ENCODE results near the gene TBRG1.

Gene TBRG1

GRCh38 chr11:124667601-124668000, 44.9 kb downstream of the TBRG1 start:
- no peak for DNase-seq (ENCODE audit: insufficient read length)
- FAIRE-seq: no peak
- TF ChIP-seq TAF1 (IDR thresholded peaks at IDR 0.05; ENCODE audit: borderline replicate concordance, low read depth, low read length): no peak
- no peak for TF ChIP-seq POLR2A (IDR thresholded peaks at IDR 0.05; ENCODE audit: low read depth, low read length)
- TF ChIP-seq POLR2AphosphoS5 (IDR thresholded peaks at IDR 0.05; ENCODE audit: low read depth, low read length): no peak

DNA sequence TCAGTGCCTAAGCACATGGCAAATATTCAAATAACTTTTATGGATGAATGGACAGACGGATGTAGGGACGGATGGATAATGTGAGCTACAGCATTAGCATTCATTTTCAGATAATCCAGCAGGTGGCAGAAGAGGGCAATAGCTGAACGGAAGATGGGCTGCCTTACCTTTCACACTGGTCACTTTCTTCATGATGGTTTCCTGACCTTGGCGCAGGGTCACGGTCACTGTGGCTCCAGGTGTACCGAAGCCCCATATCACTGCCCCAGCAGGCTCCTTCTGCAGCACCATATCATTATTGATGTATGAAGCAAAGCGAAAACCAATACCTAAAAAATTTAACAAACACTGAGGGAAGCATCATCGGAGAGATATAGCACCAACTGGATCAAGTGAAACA, 46.5 kb downstream of the TBRG1 start:
- FAIRE-seq (peak; percentile 99), DNase-seq (ENCODE audit: insufficient read length) (no peak)
- TF ChIP-seq TAF1 (IDR thresholded peaks at IDR 0.05; ENCODE audit: borderline replicate concordance, low read depth, low read length) (no peak), POLR2AphosphoS5 (IDR thresholded peaks at IDR 0.05; ENCODE audit: low read depth, low read length) (no peak), POLR2A (IDR thresholded peaks at IDR 0.05; ENCODE audit: low read depth, low read length) (no peak)

DNA sequence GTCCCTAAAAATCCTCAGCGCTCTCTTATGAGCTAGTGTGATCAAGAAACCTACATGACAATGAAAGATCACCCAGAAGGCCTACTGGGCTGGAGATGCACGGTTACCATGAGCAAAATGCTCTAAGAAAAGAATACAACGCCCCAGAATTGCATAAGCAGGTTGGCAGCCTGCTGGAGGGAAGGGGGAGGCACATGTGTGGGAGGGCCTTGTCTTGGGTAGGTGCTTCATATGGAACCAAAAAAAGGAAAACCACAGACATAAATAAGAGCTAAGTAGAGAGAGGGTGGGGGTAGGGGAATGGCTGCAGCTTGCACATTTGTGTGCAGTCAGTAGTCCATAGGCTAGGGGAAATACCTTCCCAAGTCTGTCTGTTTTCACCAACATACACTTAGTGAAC, 48.1 kb downstream of the TBRG1 start:
- DNase-seq (ENCODE audit: insufficient read length): no peak
- TF ChIP-seq POLR2AphosphoS5 (IDR thresholded peaks at IDR 0.05; ENCODE audit: low read depth, low read length) (no peak), POLR2A (IDR thresholded peaks at IDR 0.05; ENCODE audit: low read depth, low read length) (no peak), TAF1 (IDR thresholded peaks at IDR 0.05; ENCODE audit: borderline replicate concordance, low read depth, low read length) (no peak)
- FAIRE-seq: peak; percentile 75

DNA sequence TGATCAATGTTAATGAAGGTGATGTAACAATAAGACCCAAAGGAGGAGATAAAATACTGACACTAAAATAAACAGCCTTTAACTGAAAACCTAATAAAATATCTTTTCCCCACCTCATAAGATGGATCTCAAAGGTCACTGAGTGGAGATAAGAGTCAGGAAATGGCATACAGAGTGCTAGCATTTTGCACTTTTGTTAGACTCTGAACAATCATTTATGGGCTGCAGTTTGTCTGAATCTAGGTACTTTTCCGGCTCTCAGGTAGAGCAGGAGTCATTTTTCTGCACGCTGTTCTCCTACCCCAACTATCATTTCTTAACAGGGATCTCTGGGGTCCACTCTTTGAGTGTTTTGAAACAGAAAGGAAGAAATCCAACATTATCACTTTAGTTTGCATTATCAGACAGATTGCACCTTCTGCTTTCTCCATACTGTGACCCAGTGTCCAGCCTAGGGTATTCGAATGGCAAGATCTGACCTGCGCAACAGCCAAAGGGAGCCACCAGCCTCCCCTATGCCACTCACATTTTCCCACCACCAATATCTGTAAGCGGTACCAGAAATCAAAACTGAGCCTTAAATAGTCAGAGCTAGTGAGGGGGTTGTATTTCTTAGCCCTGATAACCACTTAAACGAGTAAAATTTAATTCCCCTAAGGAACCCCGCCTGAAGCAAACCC, 50.0 kb downstream of the TBRG1 start:
- no peak for DNase-seq (ENCODE audit: insufficient read length)
- no peak for TF ChIP-seq TAF1 (IDR thresholded peaks at IDR 0.05; ENCODE audit: borderline replicate concordance, low read depth, low read length)
- no peak for TF ChIP-seq POLR2AphosphoS5 (IDR thresholded peaks at IDR 0.05; ENCODE audit: low read depth, low read length)
- no peak for FAIRE-seq

GRCh38 chr11:124673333-124674167, 50.9 kb downstream of the TBRG1 start, which contains the start of the genes SIAE and SPA17:
Gene SIAE (minus strand): TSS chr11:124673739. CDS start chr11:124673708, 31 bp downstream.
Gene SPA17 (plus strand): TSS chr11:124673904. CDS start chr11:124675265, 1,361 bp downstream.
- FAIRE-seq (peak; percentile 94), DNase-seq (ENCODE audit: insufficient read length) (peak; percentile 84)
- TF ChIP-seq TAF1 (IDR thresholded peaks at IDR 0.05; ENCODE audit: borderline replicate concordance, low read depth, low read length) (no peak), POLR2AphosphoS5 (IDR thresholded peaks at IDR 0.05; ENCODE audit: low read depth, low read length) (no peak), POLR2A (IDR thresholded peaks at IDR 0.05; ENCODE audit: low read depth, low read length) (peak; percentile 45; the same call in 1 of the 2 replicates)

GRCh38 chr11:124674168-124674517, 51.5 kb downstream of the TBRG1 start:
- DNase-seq (ENCODE audit: insufficient read length): no peak
- TF ChIP-seq POLR2A (IDR thresholded peaks at IDR 0.05; ENCODE audit: low read depth, low read length): no peak
- TF ChIP-seq POLR2AphosphoS5 (IDR thresholded peaks at IDR 0.05; ENCODE audit: low read depth, low read length): no peak
- no peak for TF ChIP-seq TAF1 (IDR thresholded peaks at IDR 0.05; ENCODE audit: borderline replicate concordance, low read depth, low read length)
- FAIRE-seq: no peak

DNA sequence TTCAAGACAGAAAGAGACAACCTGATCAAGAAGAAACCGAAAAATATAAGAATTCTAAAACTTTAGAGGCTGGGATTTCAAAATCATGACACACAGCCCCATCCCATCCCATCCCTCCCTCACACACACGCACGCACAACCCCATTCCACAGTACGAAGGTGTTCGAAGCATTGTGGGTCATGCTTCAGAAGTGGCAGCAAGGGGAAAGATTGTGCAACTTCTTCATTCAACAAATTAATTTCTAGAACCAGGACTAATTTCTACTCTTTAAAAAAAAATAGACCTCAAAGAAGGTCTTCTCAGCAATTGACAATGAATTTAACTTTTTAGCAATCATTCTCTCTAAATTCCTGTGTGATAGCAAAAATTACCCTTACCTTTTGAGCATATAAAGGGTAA, 51.9 kb downstream of the TBRG1 start:
- DNase-seq (ENCODE audit: insufficient read length) (no peak), FAIRE-seq (no peak)
- TF ChIP-seq POLR2A (IDR thresholded peaks at IDR 0.05; ENCODE audit: low read depth, low read length) (no peak), TAF1 (IDR thresholded peaks at IDR 0.05; ENCODE audit: borderline replicate concordance, low read depth, low read length) (no peak), POLR2AphosphoS5 (IDR thresholded peaks at IDR 0.05; ENCODE audit: low read depth, low read length) (no peak)

- no peak for TF ChIP-seq POLR2A (IDR thresholded peaks at IDR 0.05; ENCODE audit: low read depth, low read length)
- FAIRE-seq (peak; percentile 21), DNase-seq (ENCODE audit: insufficient read length) (no peak)
Observed at GRCh38 chr11:124676386-124676785, 53.7 kb downstream of the TBRG1 start.

- no peak for DNase-seq (ENCODE audit: insufficient read length)
- FAIRE-seq: no peak
- no peak for TF ChIP-seq POLR2AphosphoS5 (IDR thresholded peaks at IDR 0.05; ENCODE audit: low read depth, low read length)
Observed at GRCh38 chr11:124678416-124678815, 55.8 kb downstream of the TBRG1 start.

DNA sequence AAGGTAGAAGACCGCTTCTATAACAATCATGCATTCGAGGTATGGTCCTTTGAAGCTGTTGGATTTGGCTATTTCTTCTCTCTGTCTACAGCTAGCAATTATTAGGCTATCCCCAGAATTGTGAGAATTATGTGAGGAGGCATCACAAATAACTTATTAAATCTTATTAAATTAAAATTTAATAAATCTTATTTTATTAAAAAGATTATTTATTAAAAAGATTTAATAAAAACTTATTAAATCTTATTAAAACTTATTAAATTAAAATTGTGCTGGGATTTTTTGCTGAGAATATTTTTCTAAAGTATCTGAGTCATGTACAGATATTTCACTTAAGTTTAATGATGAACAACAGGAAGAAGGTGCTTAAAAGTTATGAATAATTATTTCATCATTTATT, 58.8 kb downstream of the TBRG1 start:
- no peak for TF ChIP-seq TAF1 (IDR thresholded peaks at IDR 0.05; ENCODE audit: borderline replicate concordance, low read depth, low read length)
- no peak for DNase-seq (ENCODE audit: insufficient read length)
- no peak for FAIRE-seq

DNA sequence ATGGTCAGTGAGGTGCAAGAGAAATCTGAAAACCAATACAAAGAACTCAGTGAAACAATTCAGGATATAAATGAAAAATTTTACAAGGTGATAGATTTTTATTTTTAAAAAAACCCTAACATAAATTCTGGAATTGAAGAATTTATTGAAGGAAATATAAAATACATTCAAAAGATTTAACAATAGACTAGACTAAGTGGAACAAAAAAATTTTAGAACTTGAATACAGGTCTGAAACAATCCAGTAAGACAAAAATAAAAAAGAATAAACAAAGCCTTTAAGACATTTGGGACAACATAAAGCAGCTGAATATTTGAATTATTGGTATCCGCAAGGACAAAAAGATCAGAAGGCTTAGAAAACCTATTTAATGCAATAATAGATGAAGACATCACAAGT, 59.8 kb downstream of the TBRG1 start:
- DNase-seq (ENCODE audit: insufficient read length) (no peak), FAIRE-seq (no peak)
- TF ChIP-seq POLR2A (IDR thresholded peaks at IDR 0.05; ENCODE audit: low read depth, low read length) (no peak), POLR2AphosphoS5 (IDR thresholded peaks at IDR 0.05; ENCODE audit: low read depth, low read length) (no peak), TAF1 (IDR thresholded peaks at IDR 0.05; ENCODE audit: borderline replicate concordance, low read depth, low read length) (no peak)

All from GM12892 (cell line).